ENCODE data around the gene UQCR11. TPM values are rescaled to one million over a fixed set of nuclear protein-coding genes. Genes with fewer than 3 reads are reported as not detected.

Gene UQCR11
- total and polyA plus RNA-seq, 2 of the 8 experiments (the other 6 are each of a cell fraction or from before 2014, with no cell fraction given): 162 to 171 TPM

DNA sequence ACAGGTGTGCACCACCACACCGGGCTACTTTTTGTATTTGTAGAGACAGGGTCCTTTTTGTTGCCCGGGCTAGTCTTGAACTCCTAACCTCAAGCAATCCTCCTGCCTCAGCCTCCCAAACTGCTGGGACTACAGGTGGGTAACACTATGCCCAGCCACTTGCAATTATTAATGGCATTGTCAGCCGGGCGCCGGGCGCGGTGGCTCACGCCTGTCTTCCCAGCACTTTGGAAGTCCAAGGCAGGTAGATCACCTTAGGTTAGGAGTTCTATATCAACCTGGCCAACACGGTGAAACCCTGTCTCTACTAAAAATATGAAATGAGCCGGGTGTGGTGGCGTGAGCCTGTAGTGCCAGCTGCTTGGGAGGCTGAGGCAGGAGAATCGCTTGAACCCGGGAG is 34.4 kb downstream of the UQCR11 start (continued):
- TF ChIP-seq, protein P1, sequence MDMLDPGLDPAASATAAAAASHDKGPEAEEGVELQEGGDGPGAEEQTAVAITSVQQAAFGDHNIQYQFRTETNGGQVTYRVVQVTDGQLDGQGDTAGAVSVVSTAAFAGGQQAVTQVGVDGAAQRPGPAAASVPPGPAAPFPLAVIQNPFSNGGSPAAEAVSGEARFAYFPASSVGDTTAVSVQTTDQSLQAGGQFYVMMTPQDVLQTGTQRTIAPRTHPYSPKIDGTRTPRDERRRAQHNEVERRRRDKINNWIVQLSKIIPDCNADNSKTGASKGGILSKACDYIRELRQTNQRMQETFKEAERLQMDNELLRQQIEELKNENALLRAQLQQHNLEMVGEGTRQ (IDR thresholded peaks at IDR 0.05; ENCODE audit: low read length): no peak
- no peak for TF ChIP-seq FOSL1 (IDR thresholded peaks at IDR 0.05; ENCODE audit: insufficient read depth, low read depth, low read length)
- no peak for TF ChIP-seq RNF2 (IDR thresholded peaks at IDR 0.05; ENCODE audit: borderline replicate concordance, low read depth, low read length, missing control alignments, poor library complexity, severe bottlenecking)
